Fibroblast of lung (primary cell): Measurements from ENCODE around the gene MEP1A. TPM values are rescaled to one million over a fixed set of nuclear protein-coding genes. Genes with fewer than 3 reads are reported as not detected.

Source experiments
- DNase-seq, 2 donors: peaks; one replicate each; pipeline versions ENCODE4 v3.0.0 to v3.0.0-alpha.2; 2010; ENCODE audit warnings: low read depth in 2 of 2
- H2AFZ ChIP-seq: 2 replicates; pipeline ENCODE4 v1.5.1; 2012; ENCODE audit warnings: low read length, control low read depth, inconsistent platforms
- H3K27ac ChIP-seq: 2 replicates; pipeline ENCODE4 v1.5.1; 2011; ENCODE audit warnings: low read length, control low read depth; ENCODE audit not compliant: insufficient read depth
- H3K27me3 ChIP-seq: 2 replicates; pipeline ENCODE4 v1.5.1; 2011; ENCODE audit warnings: mild to moderate bottlenecking, low read length; ENCODE audit not compliant: control insufficient read depth, insufficient read depth
- H3K36me3 ChIP-seq: 2 replicates; pipeline ENCODE4 v1.5.1; 2011; ENCODE audit warnings: low read length; ENCODE audit not compliant: control insufficient read depth, insufficient read depth
- H3K4me1 ChIP-seq: 2 replicates; pipeline ENCODE4 v1.5.1; 2011; ENCODE audit warnings: low read length; ENCODE audit not compliant: control insufficient read depth, insufficient read depth; ENCODE audit errors: extremely low read depth
- H3K4me2 ChIP-seq: 2 replicates; pipeline ENCODE4 v1.5.1; 2011; ENCODE audit warnings: low read length, control low read depth; ENCODE audit not compliant: insufficient read depth; ENCODE audit errors: extremely low read depth
- H3K4me3 ChIP-seq, 4 experiments: fragments of 200-600 bp in 1 of 4; sonication (generic) in 1 of 4; replicated peaks in 1 of 4; 2 replicates each; pipeline ENCODE4 v1.5.1; 2011 to 2016; ENCODE audit warnings: low read length in 4 of 4, low read depth in 3 of 4, mild to moderate bottlenecking in 3 of 4, control low read depth in 2 of 4, inconsistent platforms in 1 of 4, mixed read lengths in 1 of 4; ENCODE audit not compliant: insufficient read depth in 1 of 4; ENCODE audit errors: control extremely low read depth in 1 of 4
- H3K79me2 ChIP-seq: 2 replicates; pipeline ENCODE4 v1.5.1; 2012; ENCODE audit warnings: mild to moderate bottlenecking, low read length, inconsistent platforms; ENCODE audit not compliant: control insufficient read depth, insufficient read depth
- H3K9ac ChIP-seq: 2 replicates; pipeline ENCODE4 v1.5.1; 2011; ENCODE audit warnings: mild to moderate bottlenecking, low read length, control low read depth; ENCODE audit not compliant: insufficient read depth
- H3K9me3 ChIP-seq: 2 replicates; pipeline ENCODE4 v1.5.1; 2012; ENCODE audit warnings: low read depth, low read length; ENCODE audit not compliant: control insufficient read depth, insufficient read depth
- H4K20me1 ChIP-seq: 2 replicates; pipeline ENCODE4 v1.5.1; 2011; ENCODE audit warnings: low read length; ENCODE audit not compliant: control insufficient read depth, insufficient read depth; ENCODE audit errors: extremely low read depth
- EZH2 ChIP-seq: IDR thresholded peaks from 2 replicates; pipeline ENCODE4 v1.5.1; 2012; ENCODE audit warnings: low read length, control low read depth, mild to moderate bottlenecking; ENCODE audit errors: missing control alignments
- polyA plus RNA-seq, 2 donors: library from polyadenylated mRNA; depleted of rRNA in 1 of 2; stranded (reverse) in 1 of 2; unstranded in 1 of 2; fragments of >200 nt; gene quantifications; 2 replicates each; pipeline ENCODE4 v1.2.1, GENCODE V29; 2011 to 2012; ENCODE audit warnings: missing spikeins in 1 of 2
- total RNA-seq: library from RNA; depleted of rRNA; stranded (reverse); fragments of >200 nt; gene quantifications from 2 replicates; pipeline ENCODE4 v1.2.1, GENCODE V29; 2014
- TF ChIP-seq, protein P1 (sequence below), 2 donors: IDR thresholded peaks in 1 of 2; conservative IDR thresholded peaks in 1 of 2; 1 replicate in 1 of 2; 2 replicates in 1 of 2; pipeline ENCODE4 v1.5.1; 2011 to 2012; ENCODE audit warnings: low read length in 2 of 2, control low read depth in 1 of 2, inconsistent platforms in 1 of 2, low read depth in 1 of 2, mild to moderate bottlenecking in 1 of 2

MEP1A gene
- total and polyA plus RNA-seq, 2 donors (not counting 1 experiment from before 2014, with no cell fraction given) = not detected

DNA sequence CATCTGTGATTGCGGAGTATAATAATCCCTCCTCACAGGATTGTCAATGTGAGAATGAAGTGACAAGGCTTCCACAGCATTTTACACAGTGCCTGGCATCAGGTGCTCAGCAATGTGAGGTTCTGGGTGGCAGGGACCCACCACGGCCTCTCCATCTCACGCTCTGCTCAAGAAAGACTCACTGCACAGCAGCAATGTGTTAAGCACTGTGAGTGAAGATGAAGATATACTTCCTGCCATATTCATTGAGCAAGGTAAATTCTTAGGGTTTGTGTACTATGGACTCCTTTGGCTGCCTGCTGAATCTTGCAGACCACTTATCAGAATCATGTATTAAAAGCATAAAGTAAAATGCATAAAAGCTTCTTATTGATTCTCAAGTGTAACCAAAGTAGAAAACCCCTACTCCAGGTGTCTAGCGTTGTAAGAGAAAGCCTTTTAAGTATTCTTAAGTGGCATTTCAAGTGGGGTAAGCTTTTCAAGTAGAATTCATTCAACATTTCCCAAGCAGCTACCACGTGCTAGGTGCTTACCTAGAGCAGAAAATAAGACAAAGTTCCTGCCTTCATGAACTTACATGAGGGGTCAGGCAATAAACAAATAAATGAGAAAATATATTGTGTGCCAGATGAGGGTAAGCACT, 17.0 kb upstream of the MEP1A start:
- Histone ChIP-seq H4K20me1 (no peaks in the 10 kb centered on the region), H3K79me2 (no peaks in the 10 kb centered on the region), H3K36me3 (no peaks in the 10 kb centered on the region), H3K4me3 (no peak overlapping the region), H2AFZ (no peak overlapping the region), H3K27me3 (no peaks in the 10 kb centered on the region), H3K27ac (no peak overlapping the region), H3K9ac (no peak overlapping the region), H3K9me3 (no peaks in the 10 kb centered on the region), H3K4me2 (no peak overlapping the region), H3K4me1 (no peaks in the 10 kb centered on the region)
- TF ChIP-seq, protein P1, sequence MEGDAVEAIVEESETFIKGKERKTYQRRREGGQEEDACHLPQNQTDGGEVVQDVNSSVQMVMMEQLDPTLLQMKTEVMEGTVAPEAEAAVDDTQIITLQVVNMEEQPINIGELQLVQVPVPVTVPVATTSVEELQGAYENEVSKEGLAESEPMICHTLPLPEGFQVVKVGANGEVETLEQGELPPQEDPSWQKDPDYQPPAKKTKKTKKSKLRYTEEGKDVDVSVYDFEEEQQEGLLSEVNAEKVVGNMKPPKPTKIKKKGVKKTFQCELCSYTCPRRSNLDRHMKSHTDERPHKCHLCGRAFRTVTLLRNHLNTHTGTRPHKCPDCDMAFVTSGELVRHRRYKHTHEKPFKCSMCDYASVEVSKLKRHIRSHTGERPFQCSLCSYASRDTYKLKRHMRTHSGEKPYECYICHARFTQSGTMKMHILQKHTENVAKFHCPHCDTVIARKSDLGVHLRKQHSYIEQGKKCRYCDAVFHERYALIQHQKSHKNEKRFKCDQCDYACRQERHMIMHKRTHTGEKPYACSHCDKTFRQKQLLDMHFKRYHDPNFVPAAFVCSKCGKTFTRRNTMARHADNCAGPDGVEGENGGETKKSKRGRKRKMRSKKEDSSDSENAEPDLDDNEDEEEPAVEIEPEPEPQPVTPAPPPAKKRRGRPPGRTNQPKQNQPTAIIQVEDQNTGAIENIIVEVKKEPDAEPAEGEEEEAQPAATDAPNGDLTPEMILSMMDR (conservative IDR thresholded peaks at IDR 0.05 in 1 of 2, IDR thresholded peaks at IDR 0.05 in 1 of 2; ENCODE audit: low read depth in 1 of 2, low read length in 2 of 2) = no peak
- TF ChIP-seq EZH2 = no peak
- no peak for DNase-seq

DNA sequence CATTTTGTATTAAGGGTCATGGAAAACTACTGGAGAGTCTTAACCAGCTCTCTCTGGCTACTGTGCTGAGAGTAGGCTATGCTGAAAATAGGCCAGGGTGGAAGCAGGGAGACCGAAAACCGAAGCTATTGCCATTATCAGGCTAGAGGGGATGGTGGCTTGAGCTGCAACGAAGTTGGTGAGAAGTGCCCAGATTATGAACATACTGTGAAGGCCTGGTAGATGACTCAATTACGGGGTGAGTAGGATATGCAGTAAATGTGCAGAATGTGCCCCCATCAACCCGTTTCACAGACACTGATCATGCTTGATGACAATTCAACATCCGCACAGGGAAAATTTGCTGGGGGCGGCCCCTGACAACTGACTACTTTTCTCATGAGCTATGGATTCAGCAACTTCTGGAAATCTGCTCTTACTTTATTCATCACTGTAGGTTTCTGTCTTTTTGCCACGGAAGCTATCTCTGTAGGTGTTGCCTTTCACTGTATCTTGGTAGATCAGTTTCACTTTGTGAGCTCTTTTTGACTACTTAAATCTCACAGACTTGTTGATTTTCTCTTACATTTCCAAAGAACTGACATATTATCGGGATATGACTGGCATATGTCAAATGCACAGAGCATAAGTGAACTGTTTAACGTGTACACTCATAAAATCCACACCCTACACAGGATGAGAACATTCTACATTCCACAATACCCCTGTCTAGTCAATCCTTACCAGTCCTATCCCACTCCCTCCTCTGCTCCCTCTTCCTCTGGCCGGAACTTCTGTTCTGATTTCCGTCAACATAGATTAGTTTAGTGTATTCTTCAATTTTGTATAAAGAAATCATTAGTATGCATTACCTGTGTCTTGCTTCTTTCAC, 15.5 kb upstream of the MEP1A start:
- Histone ChIP-seq H3K4me1 (no peaks in the 10 kb centered on the region), H3K27me3 (no peaks in the 10 kb centered on the region), H3K9me3 (no peaks in the 10 kb centered on the region), H3K79me2 (no peaks in the 10 kb centered on the region), H3K4me3 (no peak overlapping the region), H3K9ac (no peak overlapping the region), H2AFZ (no peak overlapping the region), H3K4me2 (no peak overlapping the region), H4K20me1 (no peaks in the 10 kb centered on the region), H3K27ac (no peak overlapping the region), H3K36me3 (no peaks in the 10 kb centered on the region)
- TF ChIP-seq, protein P1 (conservative IDR thresholded peaks at IDR 0.05 in 1 of 2, IDR thresholded peaks at IDR 0.05 in 1 of 2; ENCODE audit: low read depth in 1 of 2, low read length in 2 of 2) = no peak
- no peak for TF ChIP-seq EZH2
- DNase-seq = no peak

DNA sequence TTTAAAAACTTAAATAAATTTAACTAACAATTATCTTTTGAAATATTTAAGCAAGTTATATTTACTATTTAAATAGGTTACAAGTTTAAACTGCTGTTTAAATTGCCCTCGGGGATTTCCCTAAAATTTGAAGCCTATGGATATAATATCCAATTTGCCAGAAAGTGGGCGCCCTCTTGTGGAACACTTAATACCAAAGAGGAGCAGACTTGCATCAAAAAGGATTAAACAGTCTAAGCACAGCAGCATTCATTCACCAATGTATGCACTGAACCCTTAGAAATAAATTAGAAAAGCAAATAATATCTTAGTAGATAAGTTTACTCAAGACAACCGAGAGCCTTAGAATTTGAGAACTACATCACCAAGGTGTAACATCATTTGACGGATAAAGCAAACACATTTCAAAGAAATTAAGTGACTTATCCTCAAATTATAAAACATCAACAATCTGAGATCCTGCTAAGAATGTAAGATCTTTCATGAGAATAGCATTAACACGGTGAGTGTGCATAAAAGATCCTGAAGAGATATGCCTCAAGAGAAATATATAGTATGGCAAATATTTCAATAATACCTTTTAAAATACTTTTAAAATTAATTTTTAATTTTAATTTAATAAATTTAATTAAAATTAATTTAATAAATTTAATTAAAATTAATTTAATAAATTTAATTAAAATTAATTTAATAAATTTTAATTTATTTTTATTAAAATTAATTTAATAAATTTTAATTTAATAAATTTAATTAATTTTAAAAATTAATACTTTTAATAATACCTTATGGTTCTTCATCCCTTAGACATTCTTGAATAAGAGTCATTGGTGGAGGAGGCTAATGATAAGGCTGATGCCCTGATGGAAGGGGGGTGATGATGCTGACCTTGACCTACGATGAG, 11.5 kb upstream of the MEP1A start:
- H3K4me3 ChIP-seq = no peak overlapping the region
- H3K9ac ChIP-seq = no peak overlapping the region
- H3K4me2 ChIP-seq = no peak overlapping the region
- peak; percentile 49 to 74 for DNase-seq
- H3K4me1 ChIP-seq = no peaks in the 10 kb centered on the region
- TF ChIP-seq EZH2 = no peak
- TF ChIP-seq, protein P1 (conservative IDR thresholded peaks at IDR 0.05 in 1 of 2, IDR thresholded peaks at IDR 0.05 in 1 of 2; ENCODE audit: low read depth in 1 of 2, low read length in 2 of 2) = peak; percentile 71 to 73
- no peaks in the 10 kb centered on the region for H4K20me1 ChIP-seq
- no peaks in the 10 kb centered on the region for H3K27me3 ChIP-seq
- H3K79me2 ChIP-seq = no peaks in the 10 kb centered on the region
- H3K36me3 ChIP-seq = no peaks in the 10 kb centered on the region
- no peak overlapping the region for H2AFZ ChIP-seq
- H3K9me3 ChIP-seq = no peaks in the 10 kb centered on the region
- H3K27ac ChIP-seq = no peak overlapping the region
